Keratinocyte (primary cell): Measurements from ENCODE around the gene PURA.

ENCODE experiments used
- EZH2 ChIP-seq: IDR thresholded peaks from one replicate; pipeline ENCODE4 v1.6.1; 2012; ENCODE audit warnings: inconsistent platforms, mild to moderate bottlenecking, low read length, moderate library complexity
- TF ChIP-seq, protein P1 (sequence below), 3 experiments: IDR thresholded peaks in 1 of 3; conservative IDR thresholded peaks in 1 of 3; optimal IDR thresholded peaks in 1 of 3; 2 replicates in 2 of 3; 3 replicates in 1 of 3; pipeline versions ENCODE3 to v1.5.1; 2011; ENCODE audit warnings: low read length in 3 of 3, mild to moderate bottlenecking in 3 of 3, moderate library complexity in 2 of 3, control low read depth in 1 of 3, inconsistent platforms in 1 of 3; ENCODE audit not compliant: insufficient read depth in 2 of 3; ENCODE audit errors: extremely low read depth in 1 of 3

DNA sequence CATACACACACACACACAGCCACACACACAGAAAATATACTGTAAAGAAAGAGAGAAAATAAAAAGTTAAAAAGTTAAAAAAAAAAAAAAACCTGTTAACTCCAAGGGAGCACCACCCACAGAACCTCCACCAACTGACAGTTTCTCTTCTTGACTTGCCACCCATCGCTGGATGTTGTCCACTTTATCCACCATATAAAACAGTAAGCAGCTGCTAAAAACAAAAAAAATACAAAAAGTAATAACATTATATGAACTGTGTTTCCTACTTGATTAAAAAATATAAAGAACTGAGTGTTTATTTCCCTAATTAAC, 1.2 kb downstream of the PURA start:
- TF ChIP-seq EZH2: no peak
- TF ChIP-seq, protein P1, sequence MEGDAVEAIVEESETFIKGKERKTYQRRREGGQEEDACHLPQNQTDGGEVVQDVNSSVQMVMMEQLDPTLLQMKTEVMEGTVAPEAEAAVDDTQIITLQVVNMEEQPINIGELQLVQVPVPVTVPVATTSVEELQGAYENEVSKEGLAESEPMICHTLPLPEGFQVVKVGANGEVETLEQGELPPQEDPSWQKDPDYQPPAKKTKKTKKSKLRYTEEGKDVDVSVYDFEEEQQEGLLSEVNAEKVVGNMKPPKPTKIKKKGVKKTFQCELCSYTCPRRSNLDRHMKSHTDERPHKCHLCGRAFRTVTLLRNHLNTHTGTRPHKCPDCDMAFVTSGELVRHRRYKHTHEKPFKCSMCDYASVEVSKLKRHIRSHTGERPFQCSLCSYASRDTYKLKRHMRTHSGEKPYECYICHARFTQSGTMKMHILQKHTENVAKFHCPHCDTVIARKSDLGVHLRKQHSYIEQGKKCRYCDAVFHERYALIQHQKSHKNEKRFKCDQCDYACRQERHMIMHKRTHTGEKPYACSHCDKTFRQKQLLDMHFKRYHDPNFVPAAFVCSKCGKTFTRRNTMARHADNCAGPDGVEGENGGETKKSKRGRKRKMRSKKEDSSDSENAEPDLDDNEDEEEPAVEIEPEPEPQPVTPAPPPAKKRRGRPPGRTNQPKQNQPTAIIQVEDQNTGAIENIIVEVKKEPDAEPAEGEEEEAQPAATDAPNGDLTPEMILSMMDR (optimal IDR thresholded peaks at IDR 0.05 in 1 of 3, IDR thresholded peaks at IDR 0.05 in 1 of 3, conservative IDR thresholded peaks at IDR 0.05 in 1 of 3; ENCODE audit: extremely low read depth in 1 of 3, insufficient read depth in 2 of 3, low read length in 3 of 3): no peak
